Iris pigment epithelial cell (primary cell): ENCODE results near the gene BAIAP2L2.
"Not testable (repeated sequence)": the region's sequence is repeated elsewhere in the genome, so short reads cannot be mapped to it uniquely, and the experiment has no call there.

Experiments used
- DNase-seq: peaks from one replicate; pipeline ENCODE4 v3.0.0-alpha.2; 2011; ENCODE audit warnings: low read depth

The BAIAP2L2 gene

DNA sequence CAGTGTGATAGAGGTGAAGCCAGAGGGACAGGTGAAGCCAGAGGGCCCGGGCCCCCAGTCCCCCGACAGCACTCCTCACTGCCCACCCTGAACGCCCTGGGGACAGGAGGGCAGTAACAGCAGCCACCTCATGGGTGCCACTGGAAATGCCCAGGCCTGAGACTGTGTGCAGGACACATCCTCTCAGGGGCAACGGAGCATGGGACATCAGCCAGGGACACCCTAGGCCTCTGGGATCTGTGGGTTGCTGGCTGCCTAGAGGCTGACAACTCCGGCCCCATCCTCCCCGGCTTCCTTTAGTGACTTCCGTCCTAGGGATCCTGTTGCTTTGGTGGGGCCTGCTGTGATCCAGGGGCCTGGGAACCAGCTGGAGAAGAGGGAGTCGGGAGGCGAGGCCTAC is 17.4 kb upstream of the BAIAP2L2 start:
- DNase-seq, result no peak

DNA sequence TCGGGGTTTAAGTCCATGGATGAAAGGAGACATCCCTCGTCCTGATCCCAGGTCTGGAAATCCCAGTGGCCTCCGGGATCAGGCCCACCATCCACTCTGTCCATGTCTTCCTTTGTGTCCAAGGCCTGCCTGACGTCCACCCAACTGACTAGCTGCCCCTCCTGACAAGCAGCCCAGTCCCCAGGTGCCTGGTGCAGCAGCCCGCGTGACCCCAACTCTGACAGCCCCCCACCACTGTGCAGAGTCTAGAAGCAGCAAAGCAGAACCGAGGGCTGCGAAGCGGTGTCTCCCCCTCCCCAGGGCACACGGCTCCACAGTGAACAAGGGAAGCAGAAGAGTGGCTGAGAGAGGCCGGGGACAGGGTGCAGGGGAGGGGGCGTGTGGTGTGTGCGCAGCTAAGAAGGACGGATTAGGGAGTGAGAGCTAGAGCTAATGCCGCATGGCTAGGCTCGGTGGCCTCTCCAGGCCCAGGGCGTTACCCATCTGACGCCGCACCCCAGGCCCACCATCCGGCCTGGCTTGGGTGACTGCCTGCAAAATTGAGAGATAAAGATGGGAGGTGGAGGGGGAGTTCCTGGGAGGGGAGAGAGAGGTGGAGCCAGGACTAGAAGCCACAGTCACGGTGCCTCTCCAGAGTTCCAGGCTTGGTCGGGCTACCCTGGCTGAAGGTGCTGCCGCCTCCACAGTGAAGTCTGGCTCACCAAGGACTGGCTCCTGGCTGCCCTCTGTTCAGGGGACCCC is 16.6 kb upstream of the BAIAP2L2 start:
- no peak for DNase-seq

DNA sequence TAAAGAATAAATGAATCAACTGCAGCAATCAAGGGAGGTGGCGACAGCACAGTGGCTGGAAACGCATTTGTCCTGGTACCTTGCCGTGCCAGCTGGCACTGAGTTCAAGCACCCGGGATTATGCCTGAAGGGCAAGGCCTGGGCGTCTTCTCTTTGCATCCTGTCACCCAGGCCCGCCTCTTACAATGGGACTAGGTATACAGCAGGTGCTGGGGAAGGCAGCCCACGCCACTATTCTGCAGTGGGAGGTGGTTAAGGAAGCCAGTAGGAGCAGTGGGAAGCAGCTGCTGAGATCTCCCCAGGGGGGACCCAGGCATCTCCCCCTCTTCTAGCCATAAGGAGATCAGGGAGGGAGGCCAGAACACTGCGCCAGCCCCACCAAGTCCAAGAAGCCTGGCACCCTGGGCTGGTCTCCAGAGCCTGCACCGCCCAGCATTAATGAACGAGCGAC is 15.3 kb upstream of the BAIAP2L2 start:
- DNase-seq, result no peak

DNA sequence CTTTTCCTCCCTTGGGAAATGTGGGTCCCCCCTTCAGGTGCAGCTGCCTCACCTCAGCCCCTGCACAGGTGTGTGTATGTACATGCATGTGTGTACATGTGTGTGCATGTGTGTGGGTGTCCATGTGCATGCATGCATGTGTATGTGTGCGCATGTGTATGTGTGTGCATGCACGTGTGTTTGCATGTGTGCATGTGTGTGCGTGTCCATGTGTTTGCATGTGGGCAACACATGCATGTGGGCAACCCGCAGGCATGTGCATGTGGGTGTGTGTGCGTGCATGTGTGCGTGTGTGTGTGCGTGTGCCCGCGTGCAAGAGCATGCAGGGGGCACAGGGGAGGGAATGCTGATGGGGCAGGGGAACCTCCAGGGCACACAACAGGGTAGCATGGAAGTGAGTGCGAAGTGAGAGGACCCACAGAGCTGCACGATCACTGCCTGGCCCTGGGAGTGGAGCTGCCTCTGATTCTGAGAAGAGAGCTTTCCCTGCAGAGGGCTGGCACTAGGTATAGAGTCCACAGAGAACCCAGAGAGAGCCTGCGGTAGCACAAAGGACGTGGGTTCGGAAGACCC is 14.6 kb upstream of the BAIAP2L2 start:
- DNase-seq, result no peak

DNA sequence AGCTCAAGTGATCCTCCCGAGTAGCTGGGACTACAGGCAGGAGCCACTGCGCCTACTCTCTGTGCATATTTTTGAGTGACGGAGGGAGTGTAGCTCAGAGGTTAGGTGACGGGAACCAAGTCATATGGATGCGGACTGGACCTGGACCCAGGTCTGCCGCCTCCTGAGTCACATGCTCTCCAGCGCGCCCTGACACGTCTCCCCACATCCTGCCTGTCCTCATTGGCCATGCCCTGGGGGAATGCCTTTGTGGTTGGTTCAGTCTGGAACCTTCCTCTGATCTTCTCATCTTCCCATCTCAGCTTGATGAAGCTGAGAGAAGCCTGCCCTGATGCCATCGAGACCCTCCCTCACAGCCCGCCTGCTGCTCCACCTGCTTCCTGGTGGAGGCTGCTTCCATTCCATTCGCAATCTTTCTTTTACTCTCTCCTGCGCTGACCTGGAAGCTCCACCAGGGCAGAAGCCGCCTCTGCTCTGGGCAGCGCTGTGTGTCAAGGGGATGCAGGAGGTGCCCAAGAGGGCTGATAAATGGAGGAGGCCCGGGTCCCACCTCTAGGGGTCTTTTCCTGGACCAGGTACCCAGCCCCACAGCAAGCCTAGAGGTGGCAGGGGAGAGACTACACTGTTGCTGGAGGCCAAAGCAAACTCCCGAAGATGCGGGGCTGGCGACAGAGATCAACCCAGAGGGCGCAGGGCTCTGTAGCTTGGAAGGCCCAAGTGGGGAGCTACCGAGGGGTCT is 13.9 kb upstream of the BAIAP2L2 start:
- DNase-seq, result no peak

DNA sequence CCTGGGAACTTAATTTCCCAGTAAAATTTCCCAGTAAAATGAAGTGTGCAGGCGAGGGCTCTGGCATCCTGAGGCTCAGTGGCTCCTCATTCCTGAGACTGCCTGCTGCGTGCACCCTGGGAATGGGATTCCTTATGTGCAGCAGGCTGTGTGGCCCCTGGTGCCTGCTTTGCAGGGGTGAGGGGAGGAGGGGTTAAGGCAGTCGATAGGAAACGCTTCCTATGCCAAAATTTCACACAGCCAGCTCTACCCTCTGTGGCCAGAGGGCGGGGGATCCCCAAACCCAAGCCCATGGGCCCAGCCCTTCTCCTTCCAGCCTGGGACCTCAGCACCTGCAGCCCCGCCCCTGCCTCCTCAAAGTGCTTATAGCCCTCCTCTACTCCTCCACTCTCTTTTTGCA is 12.1 kb upstream of the BAIAP2L2 start:
- no peak for DNase-seq

DNA sequence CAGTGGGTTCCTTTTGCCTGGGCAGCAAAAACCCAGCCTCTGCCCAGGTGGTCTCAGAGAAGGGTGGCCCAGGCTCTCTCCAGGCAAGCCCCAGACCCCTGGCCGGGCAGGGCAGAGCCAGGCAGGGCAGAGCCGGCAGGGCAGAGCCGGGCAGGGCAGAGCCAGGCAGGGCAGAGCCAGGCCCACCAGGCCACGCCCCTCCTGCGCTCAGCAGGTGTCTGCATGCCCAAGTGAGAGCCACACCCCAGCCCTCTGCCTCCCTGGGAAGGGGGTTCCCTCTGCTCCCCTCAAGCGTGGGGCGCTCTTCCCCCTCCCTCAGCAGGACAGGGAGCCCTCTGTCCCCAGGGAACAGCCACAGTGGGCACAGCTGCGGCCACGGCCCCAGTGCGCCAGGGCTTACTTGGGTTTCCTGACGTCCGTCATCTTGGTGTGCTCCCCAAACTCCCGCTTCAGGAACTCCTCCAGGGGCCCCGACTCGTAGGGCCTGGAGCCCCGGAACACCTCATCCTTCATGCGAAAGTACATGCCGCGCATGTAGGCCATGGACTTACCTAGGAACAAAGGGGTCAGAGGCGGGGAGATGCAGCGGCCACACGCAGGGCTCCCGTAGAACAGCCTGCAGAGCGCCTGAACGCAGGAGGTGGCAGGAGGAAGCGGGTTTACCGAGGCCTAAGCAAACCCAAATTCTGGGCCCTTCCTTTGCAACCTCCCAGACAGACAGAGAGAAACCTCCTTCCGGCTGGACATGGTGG is 10.1 kb upstream of the BAIAP2L2 start:
- DNase-seq, result no peak

DNA sequence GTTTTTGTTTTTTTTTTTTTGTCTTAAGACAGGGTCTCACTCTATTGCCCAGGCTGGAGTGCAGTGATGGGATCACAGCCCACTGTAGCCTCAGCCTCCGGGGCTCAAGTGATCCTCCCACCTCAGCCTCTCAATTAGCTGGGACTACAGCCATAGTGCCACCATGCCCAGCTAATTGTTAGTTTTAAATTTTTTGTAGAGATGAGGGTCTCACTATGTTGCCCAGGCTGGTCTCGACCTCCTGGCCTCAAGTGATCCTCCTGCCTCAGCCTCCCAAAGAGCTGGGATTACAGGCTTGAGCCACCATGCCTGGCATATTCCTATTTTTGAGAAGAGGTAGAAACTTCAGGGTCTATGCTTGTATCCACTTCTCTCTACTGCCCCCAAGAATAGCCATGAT is 8.3 kb upstream of the BAIAP2L2 start:
- DNase-seq, result not testable (repeated sequence)

DNA sequence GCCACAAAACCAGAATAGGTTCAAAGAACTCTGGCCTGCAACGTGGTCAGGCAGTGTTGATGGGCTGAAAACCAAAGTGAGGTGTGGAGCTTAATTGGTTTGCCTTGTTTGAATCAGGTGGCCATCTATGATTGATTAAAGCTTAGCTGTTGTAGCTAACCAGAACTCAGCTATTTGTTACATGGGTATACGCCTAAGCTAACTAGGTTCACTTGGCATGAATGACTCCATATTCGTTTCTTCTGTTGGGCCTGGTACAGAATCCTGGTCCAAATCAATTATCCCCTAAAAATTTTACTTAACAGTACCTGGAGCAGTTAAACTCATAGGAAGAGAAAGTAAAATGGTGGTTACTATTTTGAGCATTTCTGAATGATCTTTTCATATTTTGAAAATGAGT is 7.7 kb upstream of the BAIAP2L2 start:
- no peak for DNase-seq

DNA sequence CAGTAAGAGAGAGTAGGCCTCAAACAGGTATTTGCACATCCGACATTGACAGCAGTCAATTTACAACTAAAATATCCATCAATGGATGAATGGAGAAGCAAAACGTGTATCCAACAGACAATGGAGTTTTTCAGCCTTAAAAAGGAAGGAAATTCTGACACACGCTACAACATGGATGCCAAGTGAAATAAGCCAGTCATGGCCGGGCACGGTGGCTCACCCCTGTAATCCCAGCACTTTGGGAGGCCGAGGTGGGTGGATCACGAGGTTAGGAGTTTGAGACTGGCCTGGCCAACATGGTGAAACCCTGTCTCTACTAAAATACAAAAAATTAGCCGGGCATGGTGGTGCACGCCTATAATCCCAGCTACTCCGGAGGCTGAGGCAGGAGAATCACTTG is 7.1 kb upstream of the BAIAP2L2 start:
- DNase-seq, result not testable (repeated sequence)

DNA sequence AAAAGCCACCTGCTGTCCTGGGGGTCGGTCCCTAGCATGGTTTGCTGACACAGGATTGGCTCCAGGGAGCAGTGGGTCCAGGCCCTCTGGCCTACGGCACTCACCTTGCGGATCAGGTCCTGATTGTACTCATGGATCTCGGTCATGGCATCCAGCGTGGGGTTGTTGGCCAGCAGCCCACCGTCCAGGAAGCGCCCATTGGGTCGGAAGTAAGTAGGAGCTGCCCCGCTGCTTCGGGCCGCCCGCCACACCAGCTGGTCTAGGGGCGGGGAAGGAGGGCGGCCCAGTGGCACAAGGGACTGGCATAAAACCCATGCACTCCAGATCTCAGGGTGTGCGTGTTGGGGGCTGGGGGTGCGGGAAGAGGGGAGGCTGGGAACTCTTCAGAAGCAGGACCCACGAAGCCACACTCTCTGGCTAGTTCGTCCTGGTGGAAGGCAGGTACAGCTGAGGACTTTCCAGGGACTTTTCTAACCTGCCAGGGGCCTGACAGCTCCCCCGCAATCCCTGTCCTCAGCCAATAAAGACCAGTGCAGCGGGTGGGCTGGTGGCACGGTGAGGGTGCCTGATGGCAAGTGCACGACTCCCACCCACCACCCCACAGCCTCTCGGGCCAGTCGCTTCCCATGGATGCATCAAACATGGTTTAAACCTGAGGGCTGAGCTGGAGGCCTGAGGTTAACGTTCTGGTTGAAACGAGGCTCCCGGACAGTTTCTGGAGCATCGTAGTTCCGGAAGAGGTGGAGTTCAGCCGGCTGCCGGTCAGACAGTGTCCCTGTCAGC is 5.1 kb upstream of the BAIAP2L2 start:
- no peak for DNase-seq

DNA sequence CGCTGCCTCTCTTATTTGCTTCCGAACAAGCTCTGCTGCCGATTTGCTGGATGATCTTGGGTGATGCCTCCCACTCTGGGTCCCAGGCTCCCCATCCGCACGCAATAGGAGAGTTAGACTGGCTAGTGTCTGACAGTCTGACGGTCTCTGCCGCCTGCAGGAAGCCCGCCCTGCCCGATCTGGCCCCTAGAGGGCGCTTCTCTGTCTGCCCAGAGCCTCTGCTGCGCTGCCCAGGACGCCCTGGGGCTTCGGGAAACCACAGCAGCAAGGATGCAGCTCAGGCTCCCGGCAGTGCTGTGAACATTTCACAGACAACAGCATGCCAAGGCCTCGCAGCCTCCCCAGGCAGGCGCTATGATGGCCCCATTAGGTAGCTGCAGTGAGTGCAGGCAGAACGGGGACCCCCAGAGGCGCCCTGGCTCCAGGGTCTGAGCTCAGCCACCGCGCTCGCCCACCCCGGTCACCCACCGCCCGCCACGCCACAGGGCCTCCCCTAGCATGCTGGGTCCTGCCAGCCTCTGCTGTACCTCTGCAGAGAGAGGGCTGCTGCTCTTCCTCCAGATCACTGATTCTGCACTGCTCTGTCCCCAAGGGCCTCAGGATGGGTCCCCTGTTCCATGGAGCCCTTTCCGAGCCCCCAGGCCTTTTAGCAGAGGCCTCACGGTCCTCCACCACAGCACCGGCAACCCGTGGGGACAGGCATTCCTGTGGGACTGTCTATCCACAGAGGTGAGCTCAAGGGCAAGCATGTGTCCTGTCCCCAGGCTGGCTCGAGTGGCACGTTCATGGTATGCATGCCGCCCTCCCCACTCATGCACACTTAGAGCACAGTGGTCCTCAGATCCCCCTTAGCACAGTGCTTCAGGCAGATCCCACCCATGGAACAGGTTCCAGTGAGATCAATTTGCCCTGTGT is 4.3 kb upstream of the BAIAP2L2 start:
- DNase-seq, result peak; percentile 81

DNA sequence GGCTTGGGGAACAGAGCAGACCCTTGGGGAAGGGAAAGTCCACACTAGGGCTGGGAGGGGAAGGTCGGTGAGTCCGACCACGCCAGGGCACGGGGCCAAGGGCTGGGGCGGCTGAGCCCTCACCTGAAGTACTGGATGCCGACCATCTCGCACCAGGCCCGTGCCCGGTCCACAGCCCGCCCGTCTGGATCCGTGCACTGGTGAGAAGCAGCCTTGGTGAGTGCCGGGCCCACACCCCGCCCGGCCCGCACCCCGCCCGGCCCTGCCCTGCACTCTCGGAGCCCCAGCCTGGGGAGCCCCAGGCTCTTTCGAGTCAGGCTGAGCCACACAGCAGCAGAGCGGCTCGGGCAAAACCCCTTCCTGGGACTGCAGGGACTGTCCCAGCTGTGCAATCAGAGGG is 1.9 kb upstream of the BAIAP2L2 start:
- no peak for DNase-seq

DNA sequence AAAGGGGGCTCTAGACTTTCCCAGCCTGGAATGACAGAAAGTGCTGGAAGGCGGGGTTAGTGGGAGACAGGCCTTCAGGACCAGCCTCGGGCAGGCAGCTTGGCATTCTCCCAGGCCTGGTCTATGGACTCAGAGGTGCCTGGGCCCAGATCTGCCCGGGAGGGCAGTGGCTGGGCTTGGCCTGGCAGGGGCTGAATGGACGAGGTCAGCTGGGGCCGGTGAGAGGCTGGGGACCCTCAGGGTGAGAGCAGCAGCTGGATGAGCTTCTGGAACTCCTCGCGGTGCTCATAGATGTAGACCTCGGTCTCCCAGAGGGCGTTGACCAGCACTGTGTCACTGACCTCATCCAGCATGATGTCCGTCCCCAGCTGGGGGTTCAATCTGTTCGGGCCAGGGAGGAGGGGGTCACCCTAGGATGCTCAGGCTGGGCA is 1.5 kb upstream of the BAIAP2L2 start:
- DNase-seq, result no peak

DNA sequence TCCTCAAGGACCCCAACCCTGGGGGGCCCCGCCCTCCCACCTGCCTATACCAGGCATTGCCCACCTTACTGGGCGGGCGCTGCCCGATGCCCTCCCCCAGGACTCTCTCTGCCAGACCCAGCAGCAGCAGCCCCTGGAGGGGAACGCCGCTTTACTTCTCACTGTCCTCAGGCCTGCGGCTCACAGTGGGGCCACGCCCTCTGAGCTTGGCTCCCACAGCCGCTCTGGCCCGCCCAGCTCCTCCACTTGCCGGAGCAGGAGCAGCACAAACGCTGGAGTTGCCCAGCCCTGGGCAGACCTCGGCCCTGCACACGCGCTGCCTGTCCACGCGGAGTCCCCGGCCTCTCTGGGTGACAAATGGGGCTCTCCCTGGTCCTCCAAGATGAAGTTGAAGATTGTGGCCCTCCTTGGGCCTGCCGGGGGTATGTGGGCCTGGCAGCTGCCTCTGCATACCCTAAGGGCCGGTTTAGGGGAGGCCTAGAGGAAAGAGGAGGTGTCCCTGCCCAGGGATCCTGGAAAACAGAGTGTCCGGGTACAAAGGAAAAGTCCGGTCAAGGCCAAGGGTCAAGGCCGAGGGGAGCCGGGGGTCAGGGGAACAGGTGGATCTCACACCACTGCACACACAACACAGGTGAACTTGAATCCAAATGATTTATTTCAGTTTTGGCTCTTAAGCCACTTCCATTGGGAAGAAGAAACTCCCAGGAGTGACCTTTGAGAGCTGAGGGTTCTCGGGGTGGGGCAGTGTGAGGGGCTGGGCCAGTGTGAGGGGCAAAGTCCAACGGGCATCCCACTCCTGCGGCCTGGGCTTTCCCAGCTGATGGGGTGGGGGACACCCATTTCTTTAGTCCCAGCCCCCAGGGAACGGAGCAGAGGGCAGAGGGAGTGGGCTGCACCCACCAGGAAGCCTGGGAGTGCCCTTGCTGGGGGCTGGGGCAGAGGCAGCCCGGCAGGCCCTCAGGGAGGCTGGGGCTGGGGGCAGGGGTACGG is 674 bp upstream of the BAIAP2L2 start:
- DNase-seq, result peak; percentile 10

DNA sequence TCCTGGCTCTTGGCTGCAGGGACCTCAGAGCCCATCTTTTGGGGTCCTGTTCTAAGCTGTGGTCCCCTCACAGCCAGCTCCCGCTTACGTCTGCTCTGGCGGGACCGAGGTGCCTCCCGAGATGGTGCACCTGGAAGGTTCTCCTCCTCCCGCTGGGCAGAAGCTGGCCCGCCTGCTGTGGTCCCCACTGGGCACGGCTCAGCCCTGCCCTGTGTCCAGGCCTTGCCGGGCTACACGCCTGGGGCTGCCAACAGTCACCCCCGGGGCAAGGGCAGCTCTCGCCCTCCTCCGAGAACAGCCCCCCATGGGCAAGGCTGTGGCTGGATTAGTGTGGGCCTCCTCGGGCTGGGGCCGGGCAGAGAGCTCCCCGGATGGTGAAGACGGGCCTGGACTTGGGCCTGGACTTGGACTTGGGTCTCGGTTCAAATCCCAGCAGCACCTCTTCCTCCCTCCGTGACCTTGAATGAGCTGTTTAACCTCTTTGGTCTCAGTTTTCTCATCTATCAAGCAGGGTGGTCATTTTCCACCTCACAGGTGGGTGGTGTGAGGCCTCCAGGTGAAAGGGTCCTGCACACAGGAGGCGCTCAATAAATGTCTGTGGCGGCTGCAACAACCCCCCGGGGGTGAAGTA is 998 bp downstream of the BAIAP2L2 start:
- no peak for DNase-seq

DNA sequence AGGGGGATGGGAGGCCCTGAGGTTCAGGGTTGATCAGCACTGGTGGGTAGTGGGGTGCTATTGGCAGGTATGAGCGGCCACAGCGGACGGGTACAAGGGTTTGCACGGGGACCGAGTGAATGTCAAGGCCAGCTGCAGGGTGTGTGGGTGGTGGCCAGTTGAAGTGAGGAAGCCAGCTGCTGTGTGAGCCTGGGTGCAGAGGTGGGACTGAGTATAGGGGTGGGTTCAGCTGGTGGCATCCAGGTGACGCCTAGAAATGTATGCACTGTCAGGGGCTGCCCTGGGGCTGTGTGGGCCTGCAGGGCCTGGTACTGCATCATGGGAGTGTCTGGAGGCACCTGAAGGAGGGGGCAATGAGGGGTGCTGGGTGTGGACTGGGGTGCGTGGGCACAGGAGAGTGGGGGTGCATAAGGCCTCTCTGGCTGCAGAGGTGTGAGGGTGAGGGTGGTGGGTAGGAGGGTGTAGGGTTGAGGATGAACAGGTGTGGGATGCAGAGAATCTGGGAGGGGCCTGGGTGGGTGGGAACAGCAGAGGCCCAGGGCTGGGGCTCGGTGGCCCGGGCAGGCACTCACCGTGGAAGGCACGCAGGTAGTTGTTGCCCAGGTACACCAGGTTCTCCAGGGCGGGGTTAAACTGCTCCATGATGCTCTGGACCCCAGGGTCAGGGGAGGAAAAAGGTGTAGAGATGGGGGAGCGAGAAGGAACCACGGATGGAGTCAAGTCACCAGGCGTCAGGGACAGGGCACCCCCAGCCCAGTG is 1.7 kb downstream of the BAIAP2L2 start:
- DNase-seq, result no peak
